IMR-90 (cell line): Measurements from ENCODE around the gene IZUMO4.

ENCODE experiments used
- BHLHE40 ChIP-seq: fragments of 150-350 bp; IDR thresholded peaks from 2 replicates; pipeline ENCODE4 v1.6.1; 2016; ENCODE audit warnings: mild to moderate bottlenecking, low read depth, low read length
- CEBPB ChIP-seq: IDR thresholded peaks from 2 replicates; pipeline ENCODE4 v1.6.1; 2012; ENCODE audit warnings: low read depth, low read length, improper control_type of control experiment
- CTCF ChIP-seq: conservative IDR thresholded peaks from 2 replicates; pipeline ENCODE4 v1.5.1; 2012; ENCODE audit warnings: mild to moderate bottlenecking, low read depth, low read length, improper control_type of control experiment
- FOS ChIP-seq: fragments of 150-350 bp; IDR thresholded peaks from 2 replicates; pipeline ENCODE4 v1.6.1; 2016; ENCODE audit warnings: low read depth, low read length
- MAFK ChIP-seq: IDR thresholded peaks from 2 replicates; pipeline ENCODE4 v1.6.1; 2012; ENCODE audit warnings: low read depth, low read length, improper control_type of control experiment
- MAZ ChIP-seq: IDR thresholded peaks from 2 replicates; pipeline ENCODE4 v1.6.1; 2012; ENCODE audit warnings: low read depth, mild to moderate bottlenecking, low read length, improper control_type of control experiment, moderate library complexity, borderline replicate concordance
- POLR2A ChIP-seq: IDR thresholded peaks from 2 replicates; pipeline ENCODE4 v1.6.1; 2012; ENCODE audit warnings: mild to moderate bottlenecking, low read depth, low read length
- RAD21 ChIP-seq: IDR thresholded peaks from 2 replicates; pipeline ENCODE4 v1.6.1; 2012; ENCODE audit warnings: low read length, improper control_type of control experiment
- RCOR1 ChIP-seq: IDR thresholded peaks from 2 replicates; pipeline ENCODE4 v1.6.1; 2012; ENCODE audit warnings: mild to moderate bottlenecking, low read length, improper control_type of control experiment; ENCODE audit not compliant: insufficient replicate concordance
- RFX5 ChIP-seq: IDR thresholded peaks from 2 replicates; pipeline ENCODE4 v1.8.0; 2012; ENCODE audit warnings: low read depth, mild to moderate bottlenecking, low read length, moderate library complexity
- SMC3 ChIP-seq: fragments of 150-350 bp; IDR thresholded peaks from 2 replicates; pipeline ENCODE4 v1.6.1; 2016; ENCODE audit warnings: low read depth, mild to moderate bottlenecking, antibody characterized with exemption, low read length, moderate library complexity
- USF2 ChIP-seq: fragments of 150-350 bp; IDR thresholded peaks from 2 replicates; pipeline ENCODE4 v1.6.1; 2017; ENCODE audit warnings: mild to moderate bottlenecking, antibody characterized with exemption, low read length, low read depth

- no peak for TF ChIP-seq CTCF
- TF ChIP-seq USF2 = no peak
- no peak for TF ChIP-seq MAZ
- no peak for TF ChIP-seq MAFK
- TF ChIP-seq RFX5 = no peak
- TF ChIP-seq CEBPB = no peak
- TF ChIP-seq POLR2A = no peak
- no peak for TF ChIP-seq RAD21
- TF ChIP-seq RCOR1 = no peak
- TF ChIP-seq FOS = no peak
- no peak for TF ChIP-seq BHLHE40
- TF ChIP-seq SMC3 = no peak
Measured at GRCh38 chr19:2140138-2140569, 43.4 kb downstream of the IZUMO4 start.
